GM12892 (cell line): ENCODE results near the gene VAMP2.

Experiments used
- POLR2AphosphoS5 ChIP-seq: IDR thresholded peaks from 2 replicates; pipeline ENCODE4 v1.6.1; 2011; ENCODE audit warnings: low read depth, low read length, control low read depth
- TAF1 ChIP-seq: IDR thresholded peaks from 2 replicates; pipeline ENCODE4 v1.6.1; 2011; ENCODE audit warnings: low read depth, mild to moderate bottlenecking, control low read depth, low read length, borderline replicate concordance

GRCh38 chr17:8160224-8160577 is 2.5 kb downstream of the VAMP2 start:
- TF ChIP-seq POLR2AphosphoS5 (no peak), TAF1 (no peak)
